HPDE6-E6E7 (cell line): ENCODE results near the gene SLC25A20.

Experiments
- DNase-seq: peaks from one replicate; pipeline ENCODE4 v3.0.0; 2011; ENCODE audit warnings: missing footprints; ENCODE audit errors: extremely low spot score

The SLC25A20 gene

DNA sequence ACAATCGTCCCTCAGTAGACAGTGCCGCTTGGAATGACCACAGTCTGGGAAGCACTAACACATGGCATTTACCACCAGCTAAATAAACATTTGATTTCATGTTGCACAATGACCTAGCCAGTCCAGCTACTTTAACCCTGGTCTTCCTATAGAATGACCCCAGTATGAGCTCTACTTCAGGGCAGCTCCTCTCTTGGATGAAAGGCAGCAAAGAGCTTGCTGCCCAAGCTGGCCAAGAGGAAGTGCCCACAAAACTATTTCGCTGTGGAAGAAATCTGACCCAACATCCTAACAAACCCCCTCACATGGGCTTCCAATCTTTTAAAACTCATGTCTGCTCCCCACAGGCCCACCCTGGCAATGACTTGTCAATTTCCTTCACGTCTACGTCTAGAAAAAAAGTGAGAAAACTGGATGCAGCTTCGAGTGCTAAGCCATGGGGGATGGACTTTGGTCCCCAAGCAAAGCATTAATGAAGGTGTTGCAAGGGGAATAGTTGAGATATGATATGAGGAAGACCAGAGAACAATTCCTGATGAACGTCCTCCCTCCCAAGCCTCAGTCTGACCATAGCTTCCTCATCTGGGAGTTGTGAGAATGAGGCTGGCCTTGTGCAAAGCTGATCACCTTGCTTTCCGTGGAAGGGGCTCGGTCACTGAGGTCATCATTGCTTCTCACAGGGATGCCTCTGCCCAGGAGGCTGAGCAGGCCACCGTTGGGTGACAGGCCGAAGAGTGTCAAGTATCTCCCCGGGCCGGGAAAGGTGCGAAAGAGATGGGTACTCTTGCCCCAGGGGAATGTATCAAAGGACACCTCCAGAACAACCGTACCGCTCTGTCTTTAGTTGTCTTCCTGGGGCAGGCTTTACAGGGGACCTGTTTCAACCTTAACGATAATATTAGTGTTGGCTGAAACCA, 964 bp downstream of the SLC25A20 start:
- DNase-seq: no peak

DNA sequence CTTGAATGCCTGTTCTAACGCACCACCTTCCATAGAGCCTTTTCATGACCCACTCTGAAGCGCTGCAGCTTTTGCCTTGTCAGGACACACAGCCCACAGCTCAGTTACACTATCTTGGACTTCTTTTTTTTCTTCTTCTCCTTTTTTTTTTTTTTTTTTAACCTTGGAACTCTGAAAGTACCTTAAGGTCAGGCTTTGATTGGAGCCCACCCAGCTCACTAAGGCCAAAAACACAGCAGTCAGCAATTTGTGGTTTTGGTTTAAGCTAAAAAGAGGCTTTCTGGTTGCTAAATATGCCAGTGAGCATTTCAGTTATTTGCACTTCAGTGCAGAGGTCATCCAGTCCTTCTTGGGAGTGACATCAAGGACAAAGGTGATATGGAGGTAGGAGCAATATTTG, 1.7 kb downstream of the SLC25A20 start:
- DNase-seq: no peak

DNA sequence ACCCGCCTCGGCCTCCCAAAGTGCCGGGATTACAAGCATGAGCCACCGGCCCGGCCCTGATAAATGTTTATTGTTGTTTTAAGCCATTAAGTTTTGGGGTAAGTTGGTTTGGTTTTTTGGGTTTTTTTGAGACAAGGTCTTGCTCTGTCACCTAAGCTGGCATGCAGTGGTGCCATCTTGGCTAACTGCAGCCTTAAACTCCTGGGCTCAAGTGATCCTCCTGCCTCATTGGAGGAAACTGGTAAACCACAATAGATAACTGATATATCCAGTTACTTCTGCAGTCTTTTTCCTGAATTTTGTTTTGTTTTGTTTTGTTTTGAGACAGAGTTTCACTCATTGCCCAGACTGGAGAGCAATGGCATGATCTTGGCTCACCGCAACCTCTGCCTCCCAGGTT, 4.2 kb downstream of the SLC25A20 start:
- no peak for DNase-seq

DNA sequence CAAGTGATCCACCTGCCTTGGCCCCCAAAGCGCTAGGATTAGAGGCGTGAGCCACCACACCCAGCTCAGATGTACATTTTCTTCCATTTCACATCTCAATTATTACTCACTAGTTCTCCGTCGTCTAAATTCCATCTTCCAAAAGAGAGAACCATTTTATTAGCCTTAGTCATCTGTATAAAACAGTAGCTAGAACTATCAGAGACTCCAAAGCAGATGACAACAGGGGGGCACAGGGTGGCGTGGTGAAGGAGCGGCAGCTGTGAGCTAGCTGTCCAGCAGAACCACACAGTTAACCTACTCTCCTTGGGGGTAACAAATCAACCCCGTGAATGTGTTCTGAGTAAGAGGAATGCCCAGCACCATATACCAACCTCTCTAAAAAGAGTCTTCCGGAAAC, 7.1 kb downstream of the SLC25A20 start:
- no peak for DNase-seq

DNA sequence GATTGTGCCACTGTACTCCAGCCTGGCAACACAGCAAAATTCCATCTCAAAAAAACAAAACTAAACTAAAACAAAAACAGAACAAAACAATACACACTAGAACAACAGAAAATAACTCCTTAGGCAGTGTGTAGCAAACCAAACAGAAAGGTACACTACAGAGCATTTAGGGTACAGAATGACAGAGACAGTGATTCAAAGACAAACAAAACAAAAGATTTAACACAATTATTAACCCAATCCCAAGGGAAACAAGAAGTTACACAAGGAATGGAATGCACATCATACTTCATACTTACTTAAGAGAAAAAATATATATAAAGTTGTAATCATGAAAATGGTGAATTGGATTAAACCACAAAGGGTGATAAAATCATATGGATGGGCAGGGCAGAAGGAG, 12.9 kb downstream of the SLC25A20 start:
- DNase-seq: no peak

DNA sequence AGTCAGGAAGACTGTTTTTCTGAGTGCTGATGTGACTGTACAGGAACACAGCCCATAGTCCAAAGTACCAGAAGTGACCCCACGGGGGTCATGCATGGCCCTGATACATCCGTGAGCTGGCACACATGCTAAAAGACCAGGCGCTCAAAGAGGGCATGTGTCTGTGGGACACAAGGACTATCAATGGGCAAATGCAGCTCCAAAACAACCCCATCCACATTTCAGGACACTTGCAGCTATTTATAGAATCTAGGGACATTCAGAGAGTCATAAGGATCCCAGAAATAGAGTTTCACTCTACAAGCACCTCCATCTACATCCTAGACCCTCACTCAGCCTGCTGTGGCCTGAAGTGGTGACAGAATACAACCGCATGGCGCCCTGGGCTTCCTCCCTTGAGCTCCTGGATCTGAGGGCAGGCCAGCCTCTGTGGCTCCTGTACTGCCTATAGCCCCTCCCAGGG, 17.0 kb downstream of the SLC25A20 start:
- DNase-seq: no peak

DNA sequence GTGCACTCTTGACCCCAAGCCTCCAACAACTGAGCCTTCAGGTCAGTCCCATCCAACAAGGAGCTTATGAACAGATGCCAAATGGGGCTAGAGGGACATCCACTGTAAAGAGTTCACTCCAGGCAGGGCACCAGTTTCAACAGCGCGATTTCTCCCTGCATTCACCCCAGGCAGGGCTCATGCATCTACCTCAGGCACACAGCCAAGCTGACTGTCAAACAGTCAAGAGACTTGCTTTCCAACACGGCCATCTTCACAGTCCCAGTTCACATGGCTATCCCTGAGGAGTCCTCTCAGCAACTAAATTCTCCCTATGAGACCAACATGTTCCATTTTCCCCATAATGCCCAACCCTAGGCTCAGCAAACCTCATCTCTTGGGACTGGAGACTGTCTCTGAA, 17.7 kb downstream of the SLC25A20 start:
- no peak for DNase-seq

DNA sequence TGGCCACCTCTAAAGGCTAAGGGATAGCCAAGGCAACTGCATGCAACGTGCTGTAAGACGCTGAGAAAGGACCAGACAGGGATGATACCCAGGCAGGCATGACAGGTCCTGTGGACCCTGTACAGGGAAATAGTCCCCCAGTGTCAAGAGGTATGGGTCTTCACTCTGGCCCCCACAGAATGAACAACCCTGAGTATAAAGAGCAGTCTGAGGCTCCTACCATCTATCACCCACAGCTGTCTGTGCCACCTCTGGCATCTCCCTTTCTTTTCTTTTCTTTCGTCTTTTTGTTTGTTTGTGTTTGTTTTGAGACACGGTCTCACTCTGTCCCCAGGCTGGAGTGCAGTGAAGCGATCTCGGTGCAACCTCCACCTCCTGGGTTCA, 18.7 kb downstream of the SLC25A20 start:
- DNase-seq: no peak

DNA sequence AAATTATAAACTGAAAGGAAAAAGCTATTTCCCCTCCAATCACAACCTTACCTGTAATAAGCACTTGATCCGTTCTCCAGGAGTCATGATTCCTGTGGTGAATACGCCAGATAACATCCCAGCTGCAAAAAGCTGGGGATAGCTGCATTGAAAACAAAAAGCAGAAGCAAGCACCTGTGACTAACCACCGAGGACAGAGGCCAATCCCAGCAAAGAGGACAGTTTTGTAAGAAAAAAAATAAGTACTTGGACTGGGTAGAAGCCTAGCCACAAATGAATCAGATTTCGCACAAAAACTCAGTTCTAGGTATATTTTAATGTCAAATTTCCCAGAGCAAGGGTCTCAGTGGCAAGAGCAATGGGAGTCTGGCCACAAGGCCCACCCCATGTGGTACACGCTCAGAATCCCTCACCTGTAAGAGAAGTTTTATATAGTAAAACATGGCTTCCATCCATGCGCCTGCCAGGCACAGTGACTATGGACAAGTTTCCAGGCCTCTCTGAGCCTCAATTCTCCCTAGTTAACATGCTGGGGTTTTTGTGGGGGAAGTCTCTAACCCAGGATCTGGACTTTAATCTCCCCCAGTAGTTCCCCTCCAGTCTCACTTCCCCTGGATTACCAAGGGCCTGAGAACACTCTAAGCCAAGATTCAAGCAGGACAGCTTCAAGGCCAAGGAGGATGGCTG, 19.2 kb downstream of the SLC25A20 start:
- no peak for DNase-seq

DNA sequence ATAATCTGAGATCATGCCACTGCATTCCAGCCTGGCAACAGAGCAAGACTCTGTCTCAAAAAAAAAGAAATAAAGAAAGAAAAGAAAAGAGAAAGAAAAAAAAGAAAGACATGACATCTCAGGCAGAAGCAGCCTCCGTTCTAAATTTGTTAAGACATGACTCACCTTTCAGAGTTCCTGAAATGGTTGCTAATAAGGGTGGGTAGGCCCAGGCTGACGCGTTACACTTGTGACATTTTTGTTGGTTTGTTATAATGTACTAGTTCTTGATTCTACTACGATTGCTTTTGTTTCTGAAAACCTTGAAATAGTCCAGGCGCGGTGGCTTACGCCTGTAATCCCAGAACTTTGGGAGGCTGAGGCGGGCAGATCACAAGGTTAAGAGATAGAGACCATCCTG, 21.0 kb downstream of the SLC25A20 start:
- no peak for DNase-seq

DNA sequence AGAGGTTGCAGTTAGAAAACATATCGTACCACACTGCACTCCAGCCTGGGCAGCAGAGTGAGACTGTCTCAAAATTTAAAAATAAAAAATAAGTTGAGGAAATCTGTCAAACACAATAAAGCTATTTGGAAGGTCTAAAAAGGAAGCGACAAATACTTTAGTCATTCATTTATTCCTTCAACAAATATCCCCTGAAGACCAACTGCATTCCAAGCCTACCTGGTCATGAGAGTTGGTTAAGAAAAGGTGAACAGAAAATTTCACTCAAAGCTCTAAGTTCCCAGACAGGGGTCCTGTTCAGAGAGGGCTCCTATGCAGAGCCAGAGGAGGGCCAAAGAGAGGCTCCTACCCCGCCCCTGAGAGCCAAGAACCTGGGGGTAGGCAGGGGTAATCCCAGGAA, 35.6 kb downstream of the SLC25A20 start:
- DNase-seq: no peak

DNA sequence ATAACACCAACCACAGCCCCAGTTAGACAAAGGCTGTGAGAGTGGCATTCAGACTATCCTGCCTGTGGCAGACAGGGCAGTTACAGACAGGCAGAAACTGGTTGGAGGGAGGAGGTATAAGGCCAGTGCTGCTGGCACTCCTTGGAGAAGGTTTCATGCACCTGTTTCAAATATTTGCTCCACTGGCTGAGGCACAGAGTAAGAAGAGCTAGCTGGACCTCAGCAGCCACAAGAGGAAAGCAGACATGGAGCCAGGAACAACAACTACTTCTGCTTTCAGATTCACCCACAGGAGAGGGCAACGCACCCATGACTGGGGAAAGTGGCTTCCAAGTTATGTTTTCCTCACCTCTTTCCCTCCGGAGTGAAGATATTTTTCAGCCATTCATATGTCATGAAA, 39.5 kb downstream of the SLC25A20 start:
- no peak for DNase-seq

DNA sequence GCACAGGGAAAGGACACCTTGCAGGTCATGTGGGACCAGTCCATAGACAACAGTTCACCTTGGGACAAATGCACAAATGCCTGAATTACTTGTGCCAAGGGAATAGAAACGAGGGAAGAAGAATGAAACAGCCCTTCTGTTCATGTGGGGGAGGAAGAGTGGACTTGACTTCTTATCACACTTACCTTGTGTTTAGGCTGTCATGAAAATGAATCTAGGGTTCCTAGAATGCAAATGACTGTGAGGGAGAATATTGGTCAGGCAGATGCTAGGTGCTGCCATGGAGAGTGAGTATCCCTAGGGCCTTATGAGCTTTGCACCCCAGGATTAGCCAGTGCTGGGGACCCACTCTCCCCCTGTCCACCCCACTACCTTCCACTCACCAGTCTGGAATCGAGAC, 40.0 kb downstream of the SLC25A20 start:
- DNase-seq: no peak

DNA sequence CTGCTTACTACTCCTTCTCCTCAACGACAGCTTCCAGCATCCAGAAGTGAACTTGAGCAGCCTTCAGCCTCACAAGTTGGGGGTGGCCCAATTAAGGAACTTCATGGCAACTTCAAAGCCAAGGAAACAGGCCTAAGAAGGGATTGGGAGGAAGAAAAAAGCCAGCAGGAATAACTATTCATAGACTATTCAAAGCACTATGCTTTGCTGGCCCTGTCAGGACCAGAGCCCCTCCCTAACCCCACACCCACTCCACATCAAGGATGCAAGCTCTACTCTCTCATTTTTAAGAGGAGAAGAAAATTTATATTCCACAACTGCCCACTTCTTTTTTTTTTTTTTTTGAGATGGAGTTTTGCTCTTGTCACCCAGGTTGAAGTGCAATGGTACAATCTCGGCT, 41.0 kb downstream of the SLC25A20 start:
- no peak for DNase-seq

DNA sequence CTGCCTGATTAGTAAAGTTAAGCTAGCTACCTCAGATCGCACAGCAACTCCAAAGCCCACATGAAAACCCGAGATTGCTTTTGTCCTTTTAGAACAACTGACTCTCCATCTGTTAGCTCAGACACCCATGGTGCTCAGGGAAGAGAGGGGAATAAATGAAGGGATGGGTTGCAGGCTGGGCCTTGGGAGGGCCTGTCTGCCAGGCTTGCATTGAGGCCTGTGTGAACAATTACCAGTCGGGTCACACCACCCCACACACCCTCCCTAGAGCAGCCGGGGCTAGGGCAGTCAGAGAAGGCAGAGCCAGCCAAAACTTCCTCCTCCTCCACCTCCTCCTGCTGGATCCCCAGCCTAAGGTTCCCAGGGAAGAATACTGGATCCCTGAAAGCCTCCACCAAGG, 42.2 kb downstream of the SLC25A20 start:
- DNase-seq: no peak

DNA sequence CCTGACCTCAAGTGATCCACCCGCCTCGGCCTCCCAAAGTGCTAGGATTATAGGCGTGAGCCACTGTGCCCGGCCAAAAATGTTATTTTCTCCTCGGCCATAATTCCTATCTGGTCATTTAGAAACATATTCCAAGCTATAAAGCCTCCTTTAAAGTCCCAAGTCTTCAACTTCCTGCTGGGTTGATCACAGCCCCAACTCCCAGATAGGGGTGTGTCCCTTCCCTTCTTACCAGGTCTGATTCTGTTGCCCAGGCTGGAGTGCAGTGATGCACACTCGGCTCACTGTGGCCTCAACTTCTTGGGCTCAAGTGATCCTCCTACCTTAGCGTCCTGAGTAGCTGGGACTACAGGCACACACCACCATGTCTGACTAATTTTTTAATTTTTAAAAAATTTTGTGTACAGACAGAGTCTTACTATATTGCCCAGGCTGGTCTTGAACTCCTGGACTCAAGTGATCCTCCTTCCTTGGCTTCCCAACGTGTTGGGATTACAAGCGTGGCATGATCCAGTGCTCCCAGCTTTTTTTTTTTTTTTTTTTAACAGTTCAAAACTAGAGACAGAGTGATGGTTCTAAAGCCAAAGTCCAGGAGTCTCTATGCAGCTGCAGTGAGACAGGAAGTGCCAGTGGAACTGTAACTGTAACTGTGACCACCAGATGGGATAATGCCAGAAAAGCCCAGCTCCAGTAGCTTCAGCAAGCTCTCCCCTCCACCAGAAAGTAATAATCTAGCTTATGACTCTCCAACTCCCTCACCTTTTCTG, 42.8 kb downstream of the SLC25A20 start:
- DNase-seq: no peak

DNA sequence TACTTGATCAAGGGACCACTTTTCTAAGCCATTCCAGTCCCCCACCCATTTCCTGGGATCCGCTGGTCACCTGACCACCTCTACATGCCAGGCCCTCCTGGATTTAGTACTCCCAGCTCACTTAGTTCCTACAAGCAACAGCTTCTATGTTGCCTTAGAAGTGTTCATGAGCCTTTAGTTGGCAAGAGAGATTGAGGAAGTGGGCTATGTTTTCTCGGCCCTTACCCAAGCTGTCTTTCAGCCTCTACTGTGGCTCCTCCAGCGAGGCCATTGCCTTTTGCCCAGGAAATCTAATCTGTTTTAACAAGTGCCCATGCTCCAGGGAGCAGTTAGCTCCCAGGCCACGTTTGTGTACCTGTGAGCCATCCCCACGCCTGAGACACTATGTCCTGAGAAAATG, 46.5 kb downstream of the SLC25A20 start:
- DNase-seq: no peak

DNA sequence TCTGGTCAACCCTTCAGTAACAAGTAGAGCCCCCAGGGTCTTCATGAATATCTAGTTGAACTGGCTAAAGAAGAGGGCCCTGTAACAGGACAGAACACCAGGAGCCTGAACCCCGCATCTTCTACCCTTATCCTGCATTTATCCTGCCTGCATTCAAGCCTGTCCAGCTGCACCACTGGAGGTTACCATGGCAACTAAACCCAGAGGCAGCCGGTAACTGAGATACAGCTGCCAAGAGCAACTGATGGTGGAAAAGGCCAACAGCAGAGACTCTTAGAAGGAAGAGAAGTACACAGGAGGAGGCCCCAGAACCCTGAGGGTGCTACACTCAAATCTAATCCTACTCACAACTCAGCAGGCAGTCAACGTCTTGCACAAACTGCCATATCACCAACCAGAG, 47.3 kb downstream of the SLC25A20 start:
- no peak for DNase-seq

DNA sequence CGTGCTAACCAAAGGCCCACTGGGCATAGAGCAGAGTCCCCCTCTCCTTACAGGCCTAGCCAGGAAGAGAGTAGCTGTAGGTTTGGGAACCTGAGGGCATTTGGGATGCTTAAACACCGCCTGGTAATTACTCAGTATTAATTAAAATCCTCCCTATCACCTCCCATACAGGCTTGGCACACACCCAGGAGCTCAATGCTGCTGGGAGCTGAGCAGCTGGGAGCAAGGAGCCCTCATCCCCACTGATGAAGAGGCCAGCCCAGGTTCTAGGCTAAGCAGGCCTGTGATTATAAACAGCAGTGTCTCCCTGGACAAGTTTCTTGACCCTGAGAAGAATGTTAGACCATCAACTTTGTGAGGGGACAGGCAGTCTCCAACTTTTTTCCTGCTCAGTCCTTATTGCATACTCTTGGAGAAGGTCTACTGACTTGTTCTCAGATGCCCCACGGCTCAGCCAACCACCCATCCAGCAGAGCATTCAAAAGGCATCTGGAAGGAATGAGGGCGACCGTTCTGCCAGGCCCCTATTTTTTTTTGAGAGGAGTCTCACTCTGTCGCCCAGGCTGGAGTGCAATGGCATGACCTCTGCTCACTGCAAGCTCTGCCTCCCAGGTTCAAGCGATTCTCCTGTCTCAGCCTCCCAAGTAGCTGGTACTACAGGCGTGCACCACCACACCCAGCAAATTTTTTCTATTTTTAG, 49.7 kb downstream of the SLC25A20 start:
- no peak for DNase-seq

DNA sequence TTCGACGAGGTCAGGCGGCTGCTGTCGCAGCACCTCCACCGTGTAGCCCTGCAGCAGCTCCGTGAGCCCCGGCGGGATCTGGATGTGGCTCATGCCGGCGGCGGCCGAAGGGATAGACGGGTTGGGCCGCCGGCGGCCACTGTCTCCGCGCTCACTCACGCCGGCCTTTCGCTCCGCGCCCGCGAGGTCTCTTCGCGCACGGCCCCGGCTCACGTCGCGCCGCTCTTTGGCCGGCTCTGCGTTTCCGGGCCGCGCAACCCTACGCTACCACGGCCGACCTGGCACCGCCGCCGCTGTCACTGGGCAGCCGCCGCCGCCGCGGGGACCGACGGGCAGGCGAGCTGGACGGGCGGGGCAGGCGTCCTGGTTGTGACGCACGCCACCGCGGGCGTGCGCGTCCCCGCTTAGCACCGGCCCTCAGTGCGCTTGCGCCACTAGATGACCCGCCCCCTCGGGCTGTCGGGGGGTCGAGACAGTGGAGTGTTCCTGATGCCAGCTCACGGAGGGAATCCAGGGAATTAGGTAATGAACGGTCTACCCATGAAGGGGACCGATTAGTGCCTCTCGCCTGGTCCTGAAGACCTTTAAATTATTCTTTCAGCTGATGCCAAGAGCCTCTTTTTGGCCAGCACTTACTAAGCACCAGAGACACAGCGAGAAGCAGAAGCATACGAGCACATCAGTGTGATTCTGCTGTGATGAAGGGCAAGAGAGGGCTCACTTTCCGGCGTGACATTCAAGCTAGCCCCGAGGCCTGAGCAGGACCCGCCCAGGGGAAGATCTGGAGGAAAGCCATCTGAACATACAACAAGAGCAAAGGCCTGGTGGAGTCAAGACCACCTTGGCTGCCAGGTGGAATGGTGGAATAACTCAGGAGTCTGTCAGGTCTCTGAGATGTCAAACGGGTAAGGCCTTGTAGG, 50.9 kb downstream of the SLC25A20 start, which contains the start of gene PRKAR2A:
PRKAR2A (minus strand) TSS at position 371 of the 920 bp plus-strand sequence; CDS start at position 93, 278 bp downstream.
- DNase-seq: peak; percentile 63
